A549 (cell line): ENCODE results near the gene XIRP1. TPM values are rescaled to one million over a fixed set of nuclear protein-coding genes. Genes with fewer than 3 reads are reported as not detected.

ENCODE experiments used
- ATAC-seq, 2 experiments: fragments of 200-7000 bp in 1 of 2; fragments of >200 bp in 1 of 2; cut with Nextera tagmentation in 1 of 2; cut with Tn5 transposase in 1 of 2; 3 replicates each; pipeline versions ENCODE4 v1.8.0 to v1.9.1; 2018 to 2020; ENCODE audit warnings: mild to moderate bottlenecking in 1 of 2, moderate library complexity in 1 of 2
- CTCF ChIA-PET: fragments of 300-600 bp; sonication (Branson Sonifier 250); formaldehyde crosslinking; extraction: SDS; loops from one replicate; lab custom pipeline; 2021; ENCODE audit warnings: antibody characterized with exemption, inconsistent platforms; lab: Yijun Ruan, JAX
- POLR2A ChIA-PET: fragments of 350-600 bp; formaldehyde crosslinking; extraction: SDS; loops from one replicate; lab custom pipeline; 2021; ENCODE audit warnings: antibody characterized with exemption, inconsistent platforms; lab: Yijun Ruan, JAX
- DNase-seq, 2 experiments: peaks; one replicate each; pipeline versions ENCODE4 v3.0.0 to v3.0.0-alpha.2; 2011 to 2016; ENCODE audit warnings: low read depth in 1 of 2, low spot score in 1 of 2
- FAIRE-seq: peaks from 2 replicates; lab custom pipeline; 2011; peaks lifted over from hg19 to GRCh38; lab: Jason Lieb, UNC
- H3K27ac ChIP-seq, 2 experiments: fragments of >200 bp; sonication (Bioruptor Twin); formaldehyde crosslinking; 3 replicates each; pipeline ENCODE4 v1.5.1; 2016 to 2017
- H3K4me1 ChIP-seq: fragments of >200 bp; sonication (Bioruptor Twin); formaldehyde crosslinking; 3 replicates; pipeline ENCODE4 v1.6.1; 2016
- H3K4me2 ChIP-seq: fragments of >200 bp; sonication (Bioruptor Twin); formaldehyde crosslinking; 3 replicates; pipeline ENCODE4 v1.6.1; 2016
- H3K4me3 ChIP-seq: fragments of >200 bp; sonication (Bioruptor Twin); formaldehyde crosslinking; 3 replicates; pipeline ENCODE4 v1.5.1; 2016
- H3K9me3 ChIP-seq: fragments of >200 bp; sonication (Bioruptor Twin); formaldehyde crosslinking; 3 replicates; pipeline ENCODE4 v1.6.1; 2016
- BCL3 ChIP-seq: fragments of >200 bp; sonication (Bioruptor Twin); formaldehyde crosslinking; IDR thresholded peaks from 3 replicates; pipeline ENCODE4 v1.6.1; 2016
- CBX8 ChIP-seq: fragments of 200-600 bp; sonication (generic); IDR thresholded peaks from 2 replicates; pipeline ENCODE4 v1.6.1; 2016
- CTCF ChIP-seq: fragments of >200 bp; sonication (Bioruptor Twin); formaldehyde crosslinking; IDR thresholded peaks from 3 replicates; pipeline ENCODE4 v1.5.1; 2016
- ELK1 ChIP-seq: fragments of 150-350 bp; IDR thresholded peaks from 2 replicates; pipeline ENCODE4 v1.6.1; 2014; ENCODE audit warnings: low read depth, mild to moderate bottlenecking, low read length
- FOSB ChIP-seq: fragments of 250-450 bp; sonication (Bioruptor Pico); IDR thresholded peaks from 2 replicates; pipeline ENCODE4 v1.5.0; 2020; ENCODE audit warnings: mild to moderate bottlenecking, moderate library complexity
- HES2 ChIP-seq: fragments of >200 bp; sonication (Bioruptor Twin); formaldehyde crosslinking; IDR thresholded peaks from 2 replicates; pipeline ENCODE4 v1.6.1; 2016
- HEYL ChIP-seq: fragments of 250-450 bp; sonication (Bioruptor Pico); IDR thresholded peaks from 2 replicates; pipeline ENCODE4 v1.8.0; 2021; ENCODE audit warnings: mild to moderate bottlenecking, moderate library complexity
- HMGXB4 ChIP-seq: fragments of 250-450 bp; sonication (Bioruptor Pico); IDR thresholded peaks from 2 replicates; pipeline ENCODE4 v1.5.0; 2021; ENCODE audit warnings: mild to moderate bottlenecking, moderate library complexity, borderline replicate concordance
- HOXB5 ChIP-seq: fragments of 250-450 bp; sonication (Bioruptor Pico); IDR thresholded peaks from 2 replicates; pipeline ENCODE4 v1.5.0; 2020; ENCODE audit warnings: mild to moderate bottlenecking, moderate library complexity
- KDM1A ChIP-seq: fragments of 200-600 bp; sonication (generic); IDR thresholded peaks from 2 replicates; pipeline ENCODE4 v1.6.1; 2016; ENCODE audit warnings: low read depth, mild to moderate bottlenecking
- MAX ChIP-seq: IDR thresholded peaks from 2 replicates; pipeline ENCODE4 v1.6.1; 2012
- PHF8 ChIP-seq: fragments of 200-600 bp; sonication (generic); IDR thresholded peaks from 2 replicates; pipeline ENCODE4 v1.6.1; 2016; ENCODE audit warnings: low read depth, mild to moderate bottlenecking, antibody characterized with exemption, moderate library complexity, borderline replicate concordance
- RAD21 ChIP-seq, 2 experiments: fragments of >200 bp in 1 of 2; sonication (Bioruptor Twin) in 1 of 2; formaldehyde crosslinking in 1 of 2; IDR thresholded peaks in 1 of 2; conservative IDR thresholded peaks in 1 of 2; 2 replicates in 1 of 2; 3 replicates in 1 of 2; pipeline ENCODE4 v1.6.1; 2012 to 2018; ENCODE audit warnings: inconsistent platforms in 1 of 2
- RARB ChIP-seq: fragments of 250-450 bp; sonication (Bioruptor Pico); IDR thresholded peaks from 2 replicates; pipeline ENCODE4 v1.8.0; 2021; ENCODE audit warnings: mild to moderate bottlenecking, moderate library complexity
- RNF2 ChIP-seq: fragments of 200-600 bp; sonication (generic); IDR thresholded peaks from 2 replicates; pipeline ENCODE4 v1.6.1; 2016; ENCODE audit warnings: low read depth, mild to moderate bottlenecking, antibody characterized with exemption, moderate library complexity, borderline replicate concordance
- SREBF2 ChIP-seq: fragments of 450-650 bp; IDR thresholded peaks from 2 replicates; pipeline ENCODE4 v1.6.1; 2014; ENCODE audit warnings: mild to moderate bottlenecking, moderate library complexity
- TP53 ChIP-seq: fragments of 250-450 bp; sonication (Bioruptor Pico); IDR thresholded peaks from 2 replicates; pipeline ENCODE4 v1.5.0; 2021; ENCODE audit warnings: mild to moderate bottlenecking, moderate library complexity
- ZC3H11A ChIP-seq: fragments of 450-650 bp; IDR thresholded peaks from 2 replicates; pipeline ENCODE4 v1.6.1; 2014; ENCODE audit warnings: antibody characterized with exemption, mild to moderate bottlenecking
- ZSCAN20 ChIP-seq: fragments of 250-450 bp; sonication (Bioruptor Pico); IDR thresholded peaks from 2 replicates; pipeline ENCODE4 v1.8.0; 2022; ENCODE audit warnings: mild to moderate bottlenecking, moderate library complexity
- WGBS: methylation state at CpG from one replicate; pipeline ENCODE4 v1.1.6; 2017; ENCODE audit errors: missing lambda C conversion rate; 5-methylcytosine and 5-hydroxymethylcytosine counted together
- polyA plus RNA-seq, 4 experiments: library from polyadenylated mRNA; depleted of rRNA in 3 of 4; stranded (reverse); fragments of >200 nt; fragmentation: RNase III in 1 of 4; extraction: RNeasy Plus Mini Kit Qiagen cat#74134 plus additional on column Dnase treatment in 1 of 4; gene quantifications; 2 replicates in 3 of 4; 3 replicates in 1 of 4; pipeline ENCODE4 v1.2.3, GENCODE V29; 2011 to 2017

The XIRP1 gene
- polyA plus RNA-seq, 2 of the 4 experiments (the other 2 are of a cell fraction), result not detected

GRCh38 chr3:39157359-39157758 lies 35.0 kb downstream of the XIRP1 start (continued):
- TF ChIP-seq PHF8 (no peak), MAX (no peak), RAD21 (conservative IDR thresholded peaks at IDR 0.05 in 1 of 2, IDR thresholded peaks at IDR 0.05 in 1 of 2) (no peak), CBX8 (no peak), HEYL (CRISPR knock-in tag) (no peak)

- CTCF ChIA-PET, result interaction anchor here (1.7 to 2.3 kb wide), 3 partner anchors 21 to 135 kb away, joined by 3 to 5 read pairs (median 4); no protein-coding TSS in a partner anchor
- 94% methylated on average over 4 of the region's 4 CpGs for WGBS
- TF ChIP-seq TP53 (CRISPR knock-in tag) (no peak), ELK1 (no peak), CTCF (no peak), RARB (CRISPR knock-in tag) (no peak), RNF2 (no peak), ZC3H11A (no peak), SREBF2 (no peak), FOSB (no peak), HEYL (CRISPR knock-in tag) (no peak), KDM1A (no peak), HMGXB4 (CRISPR knock-in tag) (no peak), CBX8 (no peak), BCL3 (no peak), HOXB5 (CRISPR knock-in tag) (no peak), MAX (no peak), HES2 (no peak), ZSCAN20 (CRISPR knock-in tag) (no peak)
- TF ChIP-seq, all 56 proteins: peak for 0
- Histone ChIP-seq H3K9me3 (no peaks in the 10 kb centered on the region), H3K4me2 (no peak overlapping the region), H3K27ac (no peak overlapping the region; a peak in 1 of 6 replicates), H3K4me3 (no peak overlapping the region), H3K4me1 (peaks cover 15% of the 10 kb centered on the region)
- FAIRE-seq (no peak), DNase-seq (no peak), ATAC-seq (no peak)
- POLR2A ChIA-PET, result interaction anchor here (0.6 kb wide), 1 partner anchor 16 kb away, joined by 4 read pairs; no protein-coding TSS in a partner anchor
These were observed 36.0 kb downstream of the XIRP1 start for GRCh38 chr3:39156421-39156820.
